WTC11 (cell line): ENCODE results near the gene NFATC2. TPM values are rescaled to one million over a fixed set of nuclear protein-coding genes. Genes with fewer than 3 reads are reported as not detected.

Experiments used
- ATAC-seq: fragments of 200-7000 bp; cut with Tn5 transposase; 2 replicates; pipeline ENCODE4 v1.10.0; 2021; ENCODE audit warnings: mild to moderate bottlenecking, moderate library complexity
- CTCF ChIA-PET: fragments of 300-600 bp; sonication (Branson Sonifier 250); formaldehyde crosslinking; loops from one replicate; lab custom pipeline; 2021; ENCODE audit warnings: antibody characterized with exemption; lab: Charles Lee
- POLR2A ChIA-PET: fragments of 350-600 bp; sonication (Branson Sonifier 250); formaldehyde crosslinking; loops from one replicate; lab custom pipeline; 2021; ENCODE audit warnings: antibody characterized with exemption; lab: Charles Lee
- DNase-seq: peaks from one replicate; pipeline ENCODE4 v3.0.0; 2021; ENCODE audit warnings: low spot score
- H3K27ac Mint-ChIP-seq: 2 replicates; pipeline ENCODE4 v1.8.0; 2021; ENCODE audit warnings: mixed read lengths
- H3K27me3 Mint-ChIP-seq: 2 replicates; pipeline ENCODE4 v1.8.0; 2021; ENCODE audit warnings: low read depth, mild to moderate bottlenecking, moderate library complexity, mixed read lengths
- H3K36me3 Mint-ChIP-seq: 2 replicates; pipeline ENCODE4 v1.8.0; 2021; ENCODE audit warnings: mixed read lengths
- H3K4me1 Mint-ChIP-seq: 2 replicates; pipeline ENCODE4 v1.8.0; 2022; ENCODE audit warnings: mixed read lengths
- H3K4me3 Mint-ChIP-seq: 2 replicates; pipeline ENCODE4 v1.8.0; 2021; ENCODE audit warnings: mild to moderate bottlenecking, moderate library complexity, mixed read lengths
- H3K9me3 Mint-ChIP-seq: 2 replicates; pipeline ENCODE4 v1.8.0; 2021; ENCODE audit warnings: mixed read lengths
- ATF1 ChIP-seq: sonication (generic); formaldehyde crosslinking; IDR thresholded peaks from 2 replicates; pipeline ENCODE4 v1.8.1; 2023; ENCODE audit warnings: mild to moderate bottlenecking, moderate library complexity, missing genetic modification reagents
- ATF2 ChIP-seq: sonication (generic); formaldehyde crosslinking; IDR thresholded peaks from 2 replicates; pipeline ENCODE4 v1.8.1; 2022; ENCODE audit warnings: low read depth, missing genetic modification reagents, borderline replicate concordance
- ATF6 ChIP-seq: sonication (generic); formaldehyde crosslinking; IDR thresholded peaks from 2 replicates; pipeline ENCODE4 v1.8.1; 2023; ENCODE audit warnings: mild to moderate bottlenecking, missing genetic modification reagents
- CBFB ChIP-seq: sonication (generic); formaldehyde crosslinking; IDR thresholded peaks from 2 replicates; pipeline ENCODE4 v1.8.1; 2022; ENCODE audit warnings: mild to moderate bottlenecking, low read depth, missing genetic modification reagents
- CREB1 ChIP-seq: sonication (generic); formaldehyde crosslinking; IDR thresholded peaks from 2 replicates; pipeline ENCODE4 v1.8.0; 2023; ENCODE audit warnings: mild to moderate bottlenecking, missing genetic modification reagents
- GRHL2 ChIP-seq: fragments of 250-450 bp; sonication (Bioruptor Pico); IDR thresholded peaks from 2 replicates; pipeline ENCODE4 v1.8.0; 2022; ENCODE audit warnings: mild to moderate bottlenecking, moderate library complexity; ENCODE audit not compliant: insufficient replicate concordance, severe bottlenecking
- GTF2I ChIP-seq: fragments of 250-450 bp; sonication (Bioruptor Pico); conservative IDR thresholded peaks from 2 replicates; pipeline ENCODE4 v1.4.0; 2021; ENCODE audit warnings: mild to moderate bottlenecking
- MLX ChIP-seq: sonication (generic); formaldehyde crosslinking; IDR thresholded peaks from 2 replicates; pipeline ENCODE4 v1.8.1; 2023; ENCODE audit warnings: mild to moderate bottlenecking, missing genetic modification reagents, moderate library complexity
- NFATC4 ChIP-seq: fragments of 250-450 bp; sonication (Bioruptor Pico); IDR thresholded peaks from 2 replicates; pipeline ENCODE4 v1.9.0; 2021; ENCODE audit warnings: mild to moderate bottlenecking
- PRDM15 ChIP-seq: sonication (generic); formaldehyde crosslinking; IDR thresholded peaks from 2 replicates; pipeline ENCODE4 v1.8.0; 2022; ENCODE audit warnings: missing genetic modification reagents
- PREB ChIP-seq: sonication (generic); formaldehyde crosslinking; IDR thresholded peaks from 2 replicates; pipeline ENCODE4 v1.8.1; 2022; ENCODE audit warnings: mild to moderate bottlenecking, missing genetic modification reagents, moderate library complexity, borderline replicate concordance
- PRRX2 ChIP-seq: fragments of 250-450 bp; sonication (Bioruptor Pico); IDR thresholded peaks from 2 replicates; pipeline ENCODE4 v1.8.0; 2021; ENCODE audit warnings: mild to moderate bottlenecking
- RELA ChIP-seq: sonication (generic); formaldehyde crosslinking; IDR thresholded peaks from 2 replicates; pipeline ENCODE4 v1.8.1; 2022; ENCODE audit warnings: missing genetic modification reagents, mild to moderate bottlenecking, borderline replicate concordance
- SMAD3 ChIP-seq: sonication (generic); formaldehyde crosslinking; IDR thresholded peaks from 2 replicates; pipeline ENCODE4 v1.8.0; 2022; ENCODE audit warnings: missing genetic modification reagents, mild to moderate bottlenecking, borderline replicate concordance
- SMAD4 ChIP-seq: sonication (generic); formaldehyde crosslinking; IDR thresholded peaks from 2 replicates; pipeline ENCODE4 v1.8.0; 2022; ENCODE audit warnings: mild to moderate bottlenecking, missing genetic modification reagents
- STAT6 ChIP-seq: sonication (generic); formaldehyde crosslinking; conservative IDR thresholded peaks from 2 replicates; pipeline ENCODE4 v1.8.1; 2023; ENCODE audit warnings: mild to moderate bottlenecking, low read depth, missing genetic modification reagents, moderate library complexity
- total RNA-seq: library from RNA; stranded (reverse); gene quantifications from 3 replicates; pipeline ENCODE4 v1.2.3, GENCODE V29; 2021
- TF ChIP-seq, protein P1 (sequence below): fragments of 250-450 bp; sonication (Bioruptor Pico); IDR thresholded peaks from 2 replicates; pipeline ENCODE4 v1.9.0; 2021; ENCODE audit warnings: mild to moderate bottlenecking, borderline replicate concordance

Gene NFATC2
- total RNA-seq, 1 experiment from 2014 or later, result 1.7 TPM

DNA sequence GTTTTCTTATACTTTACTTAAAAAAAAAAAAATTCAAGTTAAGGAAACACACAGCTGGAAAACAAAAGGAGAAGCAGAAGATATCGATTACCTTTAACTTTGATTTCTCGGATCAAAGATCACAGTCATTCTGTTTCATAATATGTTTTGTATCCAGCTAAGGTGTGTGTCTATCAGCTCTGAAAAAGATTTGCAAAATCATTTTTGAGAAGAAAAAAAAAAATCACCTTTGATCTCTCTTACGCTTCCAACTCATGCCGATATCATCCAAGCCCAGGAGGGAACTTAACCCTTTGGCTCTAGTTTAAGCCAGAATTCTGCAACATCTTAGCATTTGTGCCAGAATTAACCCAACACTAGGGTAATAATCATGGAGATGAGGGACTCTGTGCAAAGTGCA lies 144.0 kb downstream of the NFATC2 start (continued):
- TF ChIP-seq PRRX2 (CRISPR knock-in tag), result no peak
- no peak for TF ChIP-seq MLX (CRISPR knock-in tag)
- TF ChIP-seq SMAD3 (CRISPR knock-in tag), result no peak
- TF ChIP-seq, all 79 proteins: peak for 0

DNA sequence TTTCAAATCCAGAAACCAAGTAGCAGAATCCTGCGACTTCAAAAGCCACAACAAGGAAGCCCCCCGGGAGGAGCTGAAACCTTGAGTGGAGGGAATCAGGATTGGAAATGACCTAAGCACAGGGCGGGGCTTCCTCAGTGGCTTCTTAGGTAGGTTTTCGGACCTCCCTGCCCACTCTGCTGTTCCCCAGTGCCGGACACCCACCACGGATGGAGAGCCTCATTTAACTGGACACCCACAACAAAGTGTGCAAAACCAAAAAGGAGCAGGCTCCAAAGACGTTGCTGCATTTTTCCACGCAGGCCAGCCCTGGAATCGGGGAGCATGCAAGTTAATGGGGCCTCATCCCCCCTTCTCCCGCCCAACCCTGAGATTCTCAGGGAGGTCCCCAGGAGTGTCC lies 144.4 kb downstream of the NFATC2 start:
- no peak for DNase-seq
- Mint-ChIP-seq H3K36me3 (no peaks in the 10 kb centered on the region), H3K4me3 (no peak overlapping the region), H3K9me3 (no peaks in the 10 kb centered on the region), H3K27me3 (peaks cover 2% of the 10 kb centered on the region; the same call in 1 of the 2 replicates), H3K27ac (no peak overlapping the region), H3K4me1 (peaks cover 36% of the 10 kb centered on the region)
- no peak for ATAC-seq
- no peak for TF ChIP-seq CBFB (CRISPR knock-in tag)
- TF ChIP-seq, protein P1, sequence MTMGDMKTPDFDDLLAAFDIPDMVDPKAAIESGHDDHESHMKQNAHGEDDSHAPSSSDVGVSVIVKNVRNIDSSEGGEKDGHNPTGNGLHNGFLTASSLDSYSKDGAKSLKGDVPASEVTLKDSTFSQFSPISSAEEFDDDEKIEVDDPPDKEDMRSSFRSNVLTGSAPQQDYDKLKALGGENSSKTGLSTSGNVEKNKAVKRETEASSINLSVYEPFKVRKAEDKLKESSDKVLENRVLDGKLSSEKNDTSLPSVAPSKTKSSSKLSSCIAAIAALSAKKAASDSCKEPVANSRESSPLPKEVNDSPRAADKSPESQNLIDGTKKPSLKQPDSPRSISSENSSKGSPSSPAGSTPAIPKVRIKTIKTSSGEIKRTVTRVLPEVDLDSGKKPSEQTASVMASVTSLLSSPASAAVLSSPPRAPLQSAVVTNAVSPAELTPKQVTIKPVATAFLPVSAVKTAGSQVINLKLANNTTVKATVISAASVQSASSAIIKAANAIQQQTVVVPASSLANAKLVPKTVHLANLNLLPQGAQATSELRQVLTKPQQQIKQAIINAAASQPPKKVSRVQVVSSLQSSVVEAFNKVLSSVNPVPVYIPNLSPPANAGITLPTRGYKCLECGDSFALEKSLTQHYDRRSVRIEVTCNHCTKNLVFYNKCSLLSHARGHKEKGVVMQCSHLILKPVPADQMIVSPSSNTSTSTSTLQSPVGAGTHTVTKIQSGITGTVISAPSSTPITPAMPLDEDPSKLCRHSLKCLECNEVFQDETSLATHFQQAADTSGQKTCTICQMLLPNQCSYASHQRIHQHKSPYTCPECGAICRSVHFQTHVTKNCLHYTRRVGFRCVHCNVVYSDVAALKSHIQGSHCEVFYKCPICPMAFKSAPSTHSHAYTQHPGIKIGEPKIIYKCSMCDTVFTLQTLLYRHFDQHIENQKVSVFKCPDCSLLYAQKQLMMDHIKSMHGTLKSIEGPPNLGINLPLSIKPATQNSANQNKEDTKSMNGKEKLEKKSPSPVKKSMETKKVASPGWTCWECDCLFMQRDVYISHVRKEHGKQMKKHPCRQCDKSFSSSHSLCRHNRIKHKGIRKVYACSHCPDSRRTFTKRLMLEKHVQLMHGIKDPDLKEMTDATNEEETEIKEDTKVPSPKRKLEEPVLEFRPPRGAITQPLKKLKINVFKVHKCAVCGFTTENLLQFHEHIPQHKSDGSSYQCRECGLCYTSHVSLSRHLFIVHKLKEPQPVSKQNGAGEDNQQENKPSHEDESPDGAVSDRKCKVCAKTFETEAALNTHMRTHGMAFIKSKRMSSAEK (CRISPR knock-in tag), result no peak
- no peak for TF ChIP-seq SMAD4 (CRISPR knock-in tag)
- no peak for TF ChIP-seq ATF1 (CRISPR knock-in tag)
- no peak for TF ChIP-seq RELA (CRISPR knock-in tag)
- no peak for TF ChIP-seq ATF2 (CRISPR knock-in tag)
- no peak for TF ChIP-seq CREB1
- TF ChIP-seq NFATC4 (CRISPR knock-in tag), result no peak
- no peak for TF ChIP-seq GTF2I (CRISPR knock-in tag)
- no peak for TF ChIP-seq PRDM15 (CRISPR knock-in tag)
- no peak for TF ChIP-seq GRHL2 (CRISPR knock-in tag)
- CTCF ChIA-PET, result interaction anchor here (0.7 kb wide), 1 partner anchor 410 kb away, joined by 6 read pairs; no protein-coding TSS in a partner anchor
- POLR2A ChIA-PET, result no interaction called here

DNA sequence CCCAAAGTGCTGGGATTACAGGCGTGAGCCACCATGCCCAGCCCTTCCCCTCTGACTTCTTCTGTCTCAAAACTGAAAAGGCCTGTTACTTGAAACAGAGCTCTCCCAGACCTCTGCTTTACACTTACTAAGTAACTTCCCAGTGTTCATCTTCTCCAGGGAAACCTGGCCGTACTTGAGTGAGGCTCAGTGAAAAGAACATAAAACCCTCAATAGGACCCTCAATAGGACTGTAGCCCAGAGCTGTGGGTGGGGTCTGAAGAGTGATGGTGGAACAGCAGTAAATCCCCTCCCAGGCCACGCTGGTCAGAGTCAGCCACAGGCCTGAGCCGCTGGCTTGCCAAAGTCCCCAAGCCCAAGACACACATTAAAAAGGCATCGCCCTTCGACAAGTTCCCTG lies 145.4 kb downstream of the NFATC2 start:
- POLR2A ChIA-PET, result no interaction called here
- no peak overlapping the region for H3K4me3 Mint-ChIP-seq
- peaks cover 38% of the 10 kb centered on the region for H3K4me1 Mint-ChIP-seq
- H3K27ac Mint-ChIP-seq, result peak overlapping the region; percentile 63; the same call in 1 of the 2 replicates
- H3K36me3 Mint-ChIP-seq, result no peaks in the 10 kb centered on the region
- no peaks in the 10 kb centered on the region for H3K9me3 Mint-ChIP-seq
- peaks cover 2% of the 10 kb centered on the region; the same call in 1 of the 2 replicates for H3K27me3 Mint-ChIP-seq
- CTCF ChIA-PET, result no interaction called here
- ATAC-seq, result no peak
- DNase-seq, result no peak
- no peak for TF ChIP-seq ATF6 (CRISPR knock-in tag)
- TF ChIP-seq PREB (CRISPR knock-in tag), result no peak
- TF ChIP-seq STAT6 (CRISPR knock-in tag), result no peak
